HG02678 (cell line): ENCODE results near the gene EFR3B.
"Not testable (repeated sequence)": the region's sequence is repeated elsewhere in the genome, so short reads cannot be mapped to it uniquely, and the experiment has no call there.

ENCODE experiments used
- ATAC-seq: cut with Tn5 transposase; IDR thresholded peaks from one replicate; pipeline ENCODE4 v1.9.1; 2021; ENCODE audit warnings: mild to moderate bottlenecking, moderate library complexity; ENCODE audit not compliant: unreplicated experiment

EFR3B gene

DNA sequence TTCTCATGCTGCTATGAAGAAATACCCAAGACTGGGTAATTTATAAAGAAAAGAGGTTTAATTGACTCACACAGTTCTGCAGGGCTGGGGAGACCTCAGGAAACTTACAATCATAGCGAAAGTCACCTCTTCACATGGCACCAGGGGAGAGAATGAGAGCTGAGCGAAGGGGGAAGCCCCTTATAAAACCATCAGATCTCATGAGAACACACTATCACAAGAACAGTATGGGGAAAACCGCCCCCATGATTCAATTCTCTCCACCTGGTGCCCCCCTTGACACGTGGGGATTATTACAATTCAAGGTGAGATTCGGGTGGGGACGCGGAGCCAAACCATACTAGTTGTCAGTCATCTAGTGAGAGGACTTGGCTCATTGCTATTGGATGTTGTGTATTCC, 60.5 kb downstream of the EFR3B start:
- ATAC-seq, result not testable (repeated sequence)

DNA sequence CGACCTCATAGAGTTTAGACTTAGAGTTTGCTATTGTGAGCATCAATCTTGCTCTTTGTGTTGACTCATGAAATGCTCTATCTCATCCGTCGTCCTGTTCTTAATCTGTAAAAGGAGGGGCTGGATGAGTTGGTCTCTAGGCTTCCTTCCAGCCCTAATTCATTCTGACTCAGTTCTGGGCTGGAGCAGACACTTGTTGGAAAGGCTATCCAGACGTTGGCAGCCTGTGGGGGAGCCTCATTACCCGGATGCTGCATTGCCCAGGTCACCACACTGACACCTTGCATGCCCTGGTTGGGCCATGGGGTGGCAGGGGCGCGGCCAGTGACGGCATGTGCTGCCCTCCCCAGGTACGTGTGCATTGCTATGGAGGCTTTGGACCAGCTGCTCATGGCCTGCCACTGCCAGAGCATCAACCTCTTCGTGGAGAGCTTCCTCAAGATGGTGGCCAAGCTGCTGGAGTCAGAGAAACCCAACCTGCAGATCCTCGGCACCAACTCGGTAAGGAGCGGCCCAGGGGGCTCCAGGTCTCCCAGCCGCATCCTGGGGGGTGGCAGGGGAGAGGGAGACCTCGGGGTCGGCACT, 61.5 kb downstream of the EFR3B start:
- ATAC-seq, result no peak

DNA sequence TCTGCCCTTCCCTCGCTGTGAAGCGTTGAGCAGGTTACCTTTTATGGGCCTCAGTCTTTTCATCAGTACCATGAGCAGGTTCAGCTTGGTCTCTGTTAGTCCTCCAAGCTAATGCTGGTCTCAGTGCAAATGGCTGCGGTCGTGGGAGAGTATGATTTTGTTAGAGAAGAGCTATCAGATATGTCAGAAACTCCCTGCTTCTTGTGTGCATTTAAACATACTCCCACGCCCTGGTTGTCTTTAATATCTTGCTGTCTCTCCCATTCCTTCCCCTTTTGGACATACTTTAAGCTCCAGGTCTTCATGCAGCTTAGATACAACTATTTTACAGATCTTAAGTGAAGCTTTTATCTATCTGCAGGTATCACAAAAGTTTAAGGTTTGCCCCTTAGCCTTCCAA, 62.9 kb downstream of the EFR3B start:
- ATAC-seq, result no peak

- ATAC-seq, result no peak
Observed at GRCh38 chr2:25105336-25106085, 63.6 kb downstream of the EFR3B start.

- ATAC-seq, result no peak
Observed at GRCh38 chr2:25109822-25110221, 67.9 kb downstream of the EFR3B start.

DNA sequence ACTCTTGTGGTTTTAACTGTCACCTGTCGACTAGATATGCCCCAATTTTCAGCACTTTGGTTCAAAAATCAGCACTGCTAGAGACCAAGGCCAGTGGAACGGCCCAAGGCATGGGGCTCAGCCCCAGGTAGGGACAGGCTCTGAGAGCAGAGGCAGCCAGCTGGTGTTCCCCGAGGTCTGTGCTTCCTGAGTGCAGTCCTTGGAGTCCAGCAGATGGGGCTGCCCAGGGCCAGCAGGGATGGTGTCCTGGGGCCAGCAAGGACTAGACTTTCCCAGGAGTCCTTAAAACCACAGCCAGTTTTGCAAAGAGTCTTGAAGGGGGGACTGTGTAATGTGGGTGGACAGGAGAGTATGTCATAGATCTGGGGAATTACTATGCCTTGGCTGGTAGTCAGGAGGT, 70.2 kb downstream of the EFR3B start:
- no peak for ATAC-seq

GRCh38 chr2:25115249-25115883, 73.5 kb downstream of the EFR3B start:
- no peak for ATAC-seq

- ATAC-seq, result no peak
Observed at GRCh38 chr2:25115902-25116301, 74.0 kb downstream of the EFR3B start.

GRCh38 chr2:25116956-25117355, 75.1 kb downstream of the EFR3B start:
- no peak for ATAC-seq

- no peak for ATAC-seq
Observed at GRCh38 chr2:25119263-25119662, 77.4 kb downstream of the EFR3B start.

DNA sequence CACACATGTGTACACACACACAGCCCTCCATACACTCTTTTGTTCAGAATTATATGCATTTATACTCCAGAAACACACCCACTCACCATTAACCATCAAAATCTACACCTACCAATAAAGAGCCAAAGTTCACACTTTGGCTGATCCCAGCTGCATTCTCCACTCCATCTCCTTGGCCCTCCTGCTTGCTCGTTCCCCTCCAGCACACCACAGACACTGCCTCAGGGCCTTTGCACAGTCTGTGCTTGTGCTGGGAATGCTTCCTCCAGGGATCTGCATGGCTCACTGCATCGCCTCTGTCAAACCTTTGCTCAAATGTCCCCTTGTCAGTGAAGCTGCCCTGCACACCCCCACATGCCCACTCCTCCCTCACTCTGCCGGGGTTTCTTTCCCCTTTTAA, 80.5 kb downstream of the EFR3B start:
- ATAC-seq, result no peak

GRCh38 chr2:25123682-25124081, 81.8 kb downstream of the EFR3B start:
- ATAC-seq, result no peak

GRCh38 chr2:25125189-25125588, 83.3 kb downstream of the EFR3B start:
- ATAC-seq, result no peak

- no peak for ATAC-seq
Observed at GRCh38 chr2:25125976-25126375, 84.1 kb downstream of the EFR3B start.

GRCh38 chr2:25127071-25127470, 85.2 kb downstream of the EFR3B start:
- ATAC-seq, result not testable (repeated sequence)

DNA sequence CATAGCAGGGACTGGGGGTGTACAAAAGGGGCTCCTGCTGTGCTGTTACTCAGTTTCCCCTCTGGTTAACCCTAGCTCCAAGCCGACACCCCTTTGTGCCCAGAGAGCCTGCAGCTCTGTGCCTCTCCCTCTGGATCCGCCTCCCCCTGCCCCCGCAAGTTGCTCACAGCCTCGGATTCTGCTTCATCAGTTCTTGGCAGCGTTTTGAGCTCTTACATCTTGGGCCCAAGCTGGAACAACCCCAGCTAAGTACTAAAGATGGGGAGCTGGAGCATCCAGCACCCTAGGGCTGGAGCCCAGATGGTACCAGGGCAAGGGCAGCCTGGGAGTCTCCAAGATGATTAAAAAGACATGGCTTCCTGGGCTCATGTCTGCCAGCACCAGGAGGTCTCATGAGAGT, 85.8 kb downstream of the EFR3B start:
- ATAC-seq, result no peak

- no peak for ATAC-seq
Observed at GRCh38 chr2:25129901-25130520, 88.1 kb downstream of the EFR3B start.

DNA sequence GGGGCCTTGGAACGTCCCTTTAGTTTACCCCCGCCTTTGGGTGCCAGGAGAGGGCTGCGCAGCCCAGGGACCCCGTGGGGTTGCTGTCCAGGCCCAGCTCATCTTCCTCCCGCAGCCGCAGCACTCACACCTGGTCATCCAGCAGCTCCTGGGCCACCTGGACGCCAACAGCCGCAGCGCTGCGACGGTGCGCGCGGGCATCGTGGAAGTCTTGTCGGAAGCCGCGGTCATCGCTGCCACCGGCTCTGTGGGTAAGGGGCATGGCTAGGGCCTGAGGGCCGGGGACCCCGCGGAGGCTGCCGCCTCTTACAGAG, 89.3 kb downstream of the EFR3B start:
- ATAC-seq, result no peak

DNA sequence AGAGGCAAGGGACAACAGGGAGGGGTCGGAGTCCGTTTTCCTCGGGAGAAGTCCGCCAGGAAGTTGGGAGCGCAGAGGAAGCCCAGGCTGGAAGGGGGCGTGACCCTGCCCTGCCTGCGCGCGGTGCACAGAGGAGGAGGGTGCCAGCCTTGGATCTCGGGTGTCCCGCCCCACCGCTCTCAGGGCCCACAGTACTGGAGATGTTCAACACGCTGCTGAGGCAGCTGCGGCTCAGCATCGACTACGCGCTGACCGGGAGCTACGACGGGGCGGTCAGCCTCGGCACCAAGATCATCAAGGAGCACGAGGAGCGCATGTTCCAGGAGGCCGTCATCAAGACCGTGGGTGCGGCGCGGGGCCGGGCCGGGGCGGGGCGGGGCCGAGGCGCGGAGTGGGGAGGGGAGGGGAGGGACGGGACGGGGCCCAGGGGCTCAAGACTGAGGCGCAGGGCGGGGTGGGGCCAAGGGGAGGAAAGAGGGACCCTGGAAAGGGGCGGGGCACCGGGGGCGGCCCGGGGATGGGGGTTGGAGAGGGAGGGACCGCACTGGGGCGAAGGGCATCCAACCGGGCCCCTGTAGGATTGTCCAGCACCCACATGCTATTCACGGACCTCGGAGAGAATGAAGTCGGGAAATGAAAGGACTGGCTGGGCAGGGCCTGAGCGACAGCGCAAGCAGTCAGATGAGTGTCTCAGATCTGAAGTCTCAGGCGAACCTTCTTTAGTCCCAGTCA, 89.9 kb downstream of the EFR3B start:
- no peak for ATAC-seq

DNA sequence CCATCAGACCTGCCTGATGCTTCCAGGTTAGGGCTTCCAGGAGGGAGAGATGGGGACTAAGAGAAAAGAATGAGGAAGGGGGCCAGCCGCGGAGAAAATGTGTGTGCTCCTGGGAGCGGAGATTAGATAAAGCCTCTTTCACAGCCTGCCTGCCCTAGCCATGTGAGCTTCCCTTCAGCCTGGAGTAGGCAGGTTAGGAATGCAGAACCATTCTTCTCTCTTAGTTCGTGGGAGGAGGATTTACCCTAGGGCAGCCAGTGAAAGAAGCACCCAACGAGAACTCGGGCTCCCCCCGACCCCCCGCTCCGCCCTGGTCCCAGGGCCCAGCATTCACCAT, 90.4 kb downstream of the EFR3B start:
- no peak for ATAC-seq

DNA sequence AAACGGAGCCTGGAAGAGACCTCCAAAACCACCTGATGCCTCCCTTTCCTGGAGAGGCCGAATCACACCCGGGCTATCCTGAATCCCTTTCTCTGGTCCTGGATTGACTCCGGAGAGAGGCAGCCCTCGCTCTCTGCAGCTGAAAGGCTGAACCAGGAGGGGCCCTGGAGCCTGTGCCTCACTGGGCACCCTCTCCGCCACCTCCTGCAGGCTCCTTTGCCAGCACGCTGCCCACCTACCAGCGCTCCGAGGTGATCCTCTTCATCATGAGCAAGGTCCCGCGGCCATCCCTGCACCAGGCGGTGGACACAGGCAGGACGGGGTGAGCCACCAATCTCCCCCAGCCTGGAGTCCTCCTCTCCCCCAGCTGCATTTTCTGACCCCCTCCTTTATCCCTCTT, 90.8 kb downstream of the EFR3B start:
- no peak for ATAC-seq

DNA sequence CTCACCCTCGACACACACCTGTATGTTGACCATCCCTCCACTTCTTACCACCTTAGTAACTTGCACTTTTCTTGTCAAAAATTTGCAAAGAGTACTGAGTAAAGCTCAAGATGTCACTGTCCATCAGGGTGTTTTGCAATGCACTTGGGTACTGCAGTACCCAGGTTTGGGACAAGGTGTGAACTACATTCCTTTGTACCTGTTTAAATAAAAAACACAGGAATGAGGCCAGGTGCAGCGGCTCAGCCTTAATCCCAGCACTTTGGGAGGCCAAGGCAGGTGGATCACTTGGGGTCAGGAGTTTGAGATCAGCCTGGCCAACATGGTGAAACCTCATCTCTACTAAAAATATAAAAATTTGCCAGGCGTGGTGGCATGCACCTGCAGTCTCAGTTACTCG, 98.7 kb downstream of the EFR3B start:
- not testable (repeated sequence) for ATAC-seq
